GM12892 (cell line): Measurements from ENCODE around the gene PRPF38A.

Experiments used
- POLR2A ChIP-seq: IDR thresholded peaks from 2 replicates; pipeline ENCODE4 v1.6.1; 2011; ENCODE audit warnings: low read depth, low read length, control low read depth
- POLR2AphosphoS5 ChIP-seq: IDR thresholded peaks from 2 replicates; pipeline ENCODE4 v1.6.1; 2011; ENCODE audit warnings: low read depth, low read length, control low read depth

DNA sequence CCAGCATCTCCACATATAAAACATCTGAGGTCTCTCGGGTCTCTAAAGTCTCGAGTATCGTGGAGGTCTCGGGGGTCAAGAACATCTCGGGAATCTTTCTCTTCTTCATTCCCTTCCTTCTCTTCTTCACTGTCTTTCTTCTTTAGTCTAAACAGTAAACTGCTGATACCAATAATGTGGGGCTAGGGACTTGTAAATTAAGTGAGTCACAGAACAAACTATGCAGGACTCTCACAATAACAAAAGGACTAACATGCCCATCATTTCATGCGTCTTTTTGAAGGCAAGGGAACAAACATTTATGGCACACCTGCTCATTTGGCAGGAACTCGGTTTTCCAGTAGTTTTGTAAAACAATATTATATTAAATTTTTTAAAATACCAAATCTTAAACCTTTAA, 32.4 kb downstream of the PRPF38A start:
- TF ChIP-seq POLR2AphosphoS5 (no peak), POLR2A (no peak)
